GM19328 (cell line): ENCODE measurements around the gene FXN.

Source experiments
- ATAC-seq: cut with Tn5 transposase; IDR thresholded peaks from one replicate; pipeline ENCODE4 v1.9.1; 2021; ENCODE audit warnings: mild to moderate bottlenecking, moderate library complexity; ENCODE audit not compliant: unreplicated experiment

Gene FXN

DNA sequence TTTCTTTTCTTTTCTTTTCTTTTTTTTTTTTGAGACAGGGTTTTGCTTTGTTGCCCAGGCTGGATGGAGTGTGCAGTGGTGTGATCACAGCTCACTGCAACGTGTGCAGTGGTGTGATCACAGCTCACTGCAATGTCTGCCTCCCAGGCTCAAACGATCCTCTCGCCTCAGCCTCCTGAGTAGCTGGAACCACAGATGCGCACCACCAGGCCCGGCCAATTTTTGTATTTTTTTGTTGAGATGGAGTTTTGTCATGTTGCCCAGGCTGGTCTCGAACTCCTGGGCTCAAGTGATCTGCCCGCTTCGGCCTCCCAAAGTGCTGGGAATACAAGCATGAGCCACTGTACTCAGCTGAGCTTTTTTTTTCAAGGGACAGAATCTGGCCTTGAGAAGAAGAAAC, 101.8 kb downstream of the FXN start:
- no peak for ATAC-seq

DNA sequence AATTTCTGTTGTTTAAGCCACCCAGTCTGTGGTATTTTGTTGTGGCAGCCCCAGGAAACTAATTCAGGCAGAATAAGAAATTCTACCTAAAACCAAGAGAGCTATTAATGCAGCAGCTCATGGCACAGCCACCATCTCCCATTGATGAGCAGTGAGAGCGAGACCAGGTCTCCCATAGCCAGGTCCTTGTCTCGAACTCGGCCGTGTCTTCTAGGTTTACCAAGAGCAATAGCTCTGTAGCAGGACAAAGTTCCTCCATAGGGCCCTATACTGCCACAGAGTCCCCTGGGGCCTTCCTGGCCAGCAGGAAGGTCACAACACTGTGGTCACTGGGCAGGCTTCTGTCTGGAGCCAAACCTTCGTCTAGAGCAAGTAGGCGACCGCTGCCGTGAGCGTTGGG, 104.0 kb downstream of the FXN start:
- no peak for ATAC-seq

DNA sequence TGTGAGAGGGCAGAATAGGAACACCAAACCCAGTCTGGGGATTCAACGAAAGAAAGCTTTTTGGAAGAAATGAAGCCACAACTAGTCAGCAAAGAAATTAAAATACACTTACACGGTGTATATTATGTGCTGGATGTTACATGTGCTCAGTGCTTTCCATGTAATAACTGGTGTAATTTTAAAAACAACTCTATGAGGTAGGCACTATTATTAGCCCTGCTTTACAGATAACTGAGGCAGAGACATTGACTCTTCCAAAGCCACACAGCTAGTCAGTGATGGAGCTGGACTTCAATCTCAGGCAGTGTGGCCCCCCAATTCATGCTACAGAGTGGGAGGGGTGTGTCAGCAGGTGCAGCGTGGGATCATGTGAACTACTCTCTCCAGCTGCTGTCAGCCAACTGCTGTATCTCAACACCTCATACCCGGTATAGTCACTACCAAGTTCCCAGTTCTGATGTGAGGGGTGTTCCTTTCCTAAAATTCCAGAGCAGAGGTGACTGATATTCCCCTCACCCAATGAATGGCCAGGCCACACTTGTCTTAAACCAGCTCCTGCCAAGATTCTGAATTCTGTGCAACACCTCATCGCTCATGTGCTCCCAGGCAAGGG, 104.7 kb downstream of the FXN start:
- no peak for ATAC-seq

DNA sequence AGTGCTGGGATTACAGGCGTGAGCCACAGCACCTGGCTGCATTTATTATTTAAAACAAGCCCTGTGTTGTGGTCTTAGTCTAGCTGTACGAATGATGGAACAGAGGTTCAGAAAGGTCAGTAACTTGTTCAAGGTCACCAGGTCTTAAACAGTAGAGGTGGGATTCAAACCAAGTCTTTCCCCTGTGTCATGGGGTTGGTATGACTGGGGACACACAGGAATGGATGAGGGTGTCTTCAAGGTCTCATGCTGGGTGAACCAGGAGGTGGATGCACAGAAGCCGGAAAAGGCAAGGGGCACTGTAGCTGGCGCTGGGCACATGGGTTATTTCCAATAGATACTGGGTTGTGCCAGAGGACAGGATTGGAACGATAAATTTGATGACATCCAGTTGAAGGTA, 106.3 kb downstream of the FXN start:
- no peak for ATAC-seq

DNA sequence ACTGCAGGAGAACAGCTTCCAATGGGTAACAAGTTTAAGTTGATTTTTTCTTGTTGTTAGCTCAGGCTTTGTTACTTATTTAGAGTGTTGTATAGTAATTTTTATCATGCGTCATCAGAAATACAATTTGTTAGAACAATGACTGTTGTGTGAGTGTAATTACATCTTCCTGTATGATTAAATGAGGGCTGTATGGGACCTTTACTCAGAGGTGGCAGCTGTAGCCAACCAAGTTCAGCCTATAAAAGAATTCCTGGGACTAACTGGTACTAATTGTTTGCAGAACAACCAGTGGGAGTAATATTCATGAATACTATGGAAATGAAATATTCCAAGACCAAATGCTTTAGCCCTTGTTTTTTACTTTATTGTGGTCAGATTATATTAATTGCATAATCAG, 107.7 kb downstream of the FXN start:
- no peak for ATAC-seq

DNA sequence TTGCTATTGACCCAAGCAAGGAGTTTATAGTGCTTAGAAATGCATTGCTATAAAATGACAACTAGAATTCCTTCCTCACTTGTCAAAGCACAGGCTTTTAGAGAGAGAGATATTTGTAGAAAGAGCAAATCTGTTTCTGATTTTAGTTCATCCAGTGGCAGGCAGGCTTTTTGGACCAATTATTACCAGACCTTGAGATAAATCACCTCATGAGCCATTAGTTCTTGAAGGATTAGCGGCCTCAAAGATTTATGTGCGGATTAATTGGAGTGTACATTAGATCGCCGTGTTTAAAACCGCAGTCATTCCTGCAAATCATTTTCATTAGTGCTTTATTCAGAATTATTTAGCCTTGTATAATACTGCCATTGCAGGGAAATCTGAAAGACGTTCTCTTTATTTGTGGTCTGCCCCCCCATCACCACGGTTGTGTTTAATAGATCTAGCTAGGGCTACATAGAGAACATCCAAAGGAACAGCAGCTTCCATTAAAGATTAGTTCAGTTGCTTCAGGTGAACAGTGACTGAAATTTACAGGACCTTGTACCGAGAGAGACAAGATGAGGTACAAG, 109.7 kb downstream of the FXN start:
- ATAC-seq = no peak

DNA sequence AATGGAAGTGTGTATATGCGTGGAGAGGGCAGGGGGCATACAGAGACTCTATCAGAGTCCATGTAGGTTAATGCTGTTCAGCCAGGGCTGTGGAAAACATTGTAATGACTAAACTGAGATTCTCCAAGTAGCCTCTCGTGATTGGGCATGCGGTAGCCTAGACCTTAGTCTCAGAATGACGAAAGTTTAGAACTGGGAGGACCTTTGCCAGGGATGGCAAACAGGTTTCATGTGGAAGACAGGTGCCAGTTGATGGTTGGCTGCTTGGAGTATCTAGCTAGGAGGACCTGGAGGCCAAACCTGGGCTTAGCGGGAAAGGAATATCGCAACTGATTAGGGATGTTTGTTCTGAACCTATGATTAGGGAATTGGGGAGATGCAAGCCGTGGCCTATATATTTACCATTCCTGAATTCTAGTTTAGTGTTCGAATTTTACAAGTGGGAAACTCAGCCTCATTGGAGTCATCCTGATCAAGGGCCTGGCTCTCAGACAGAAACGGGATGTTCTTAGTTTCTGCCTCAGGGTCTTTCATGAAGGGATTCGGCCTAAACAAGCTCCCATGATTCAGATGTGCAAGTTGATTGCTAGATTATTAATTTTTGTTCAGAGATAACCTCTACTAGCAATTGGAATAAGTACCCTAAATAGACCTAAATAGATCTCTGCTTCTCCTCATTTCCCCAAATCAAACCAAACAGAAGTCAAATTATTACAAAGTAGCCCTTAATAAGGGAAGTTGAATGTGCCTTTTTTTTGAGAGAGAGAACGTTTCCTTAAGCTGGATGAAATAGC, 111.7 kb downstream of the FXN start:
- ATAC-seq = no peak

DNA sequence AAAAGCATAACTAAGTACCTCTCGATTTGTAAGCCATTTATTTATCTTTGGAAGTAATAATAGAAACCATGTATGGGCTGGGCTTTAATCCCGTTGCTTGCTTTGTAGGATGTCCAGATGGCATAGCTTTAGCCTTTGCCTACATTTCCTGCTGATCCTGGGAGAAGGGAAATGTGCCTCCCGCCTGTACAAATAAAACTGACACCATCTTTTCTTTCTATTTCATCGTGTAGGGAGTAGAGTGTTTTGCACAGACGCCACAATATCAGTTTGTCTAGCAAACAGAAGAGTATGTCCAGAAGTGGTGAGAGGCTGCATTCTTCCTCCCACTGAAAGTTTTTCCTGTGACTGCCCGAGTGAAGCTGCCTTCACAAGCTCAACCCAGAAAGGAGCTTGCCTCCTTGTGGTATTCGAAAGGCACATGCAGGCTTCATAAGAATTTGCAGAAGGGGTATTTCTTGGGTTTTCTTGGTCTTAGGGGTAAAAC, 113.8 kb downstream of the FXN start:
- no peak for ATAC-seq
